Activated CD8-positive, alpha-beta memory T cell treated with anti-CD3 and anti-CD28 coated beads, Interleukin-2, amount 50 U/mL, for 1 hour (primary cell): Measurements from ENCODE around the gene TRIM49D1.
"Not testable (repeated sequence)": the region's sequence is repeated elsewhere in the genome, so short reads cannot be mapped to it uniquely, and the experiment has no call there.

Experiments
- DNase-seq: peaks from one replicate; pipeline ENCODE4 v3.0.0-alpha.2; 2020; ENCODE audit errors: extremely low read depth

TRIM49D1 gene

GRCh38 chr11:89922195-89922660, at the start of gene TRIM49D1:
Gene TRIM49D1, minus strand, starts transcription at chr11:89922245. Its CDS starts 4,535 bp downstream, at chr11:89917710.
- DNase-seq = no peak

GRCh38 chr11:89965737-89966136, 43.7 kb upstream of the TRIM49D1 start, which contains the start of gene TRIM64:
Gene TRIM64, plus strand, starts transcription at chr11:89966037. Its CDS starts 2,467 bp downstream, at chr11:89968504.
- DNase-seq = not testable (repeated sequence)

GRCh38 chr11:89960833-89961232, 38.8 kb upstream of the TRIM49D1 start:
- DNase-seq = not testable (repeated sequence)

GRCh38 chr11:89923764-89924163, 1.7 kb upstream of the TRIM49D1 start, which contains the start of gene TRIM49D2:
Gene TRIM49D2, plus strand, starts transcription at chr11:89924064. Its CDS starts 2,698 bp downstream, at chr11:89926762.
- DNase-seq = not testable (repeated sequence)

GRCh38 chr11:89900809-89901208, 21.2 kb downstream of the TRIM49D1 start:
- not testable (repeated sequence) for DNase-seq

GRCh38 chr11:89893245-89893644, 28.8 kb downstream of the TRIM49D1 start:
- not testable (repeated sequence) for DNase-seq

GRCh38 chr11:89877511-89877910, 44.5 kb downstream of the TRIM49D1 start:
- not testable (repeated sequence) for DNase-seq

GRCh38 chr11:89872588-89872987, 49.5 kb downstream of the TRIM49D1 start:
- DNase-seq = not testable (repeated sequence)

- not testable (repeated sequence) for DNase-seq
These were observed 56.8 kb downstream of the TRIM49D1 start for GRCh38 chr11:89865223-89865622.

GRCh38 chr11:89863906-89864704, 57.9 kb downstream of the TRIM49D1 start:
- DNase-seq = not testable (repeated sequence)
